Natural killer cell (primary cell): Measurements from ENCODE around the gene CDCA4. TPM values are rescaled to one million over a fixed set of nuclear protein-coding genes. Genes with fewer than 3 reads are reported as not detected.
"Not testable (repeated sequence)": the region's sequence is repeated elsewhere in the genome, so short reads cannot be mapped to it uniquely, and the experiment has no call there.

Source experiments
- ATAC-seq, 3 donors: fragments of 150-1000 bp in 2 of 3; fragments of 200-7000 bp in 1 of 3; cut with Tn5 transposase; 1 replicate in 1 of 3; 2 replicates in 2 of 3; pipeline ENCODE4 v1.10.0; 2021; ENCODE audit warnings: mild to moderate bottlenecking in 2 of 3, moderate library complexity in 2 of 3
- DNase-seq, 2 donors: peaks; one replicate each; pipeline versions ENCODE4 v3.0.0 to v3.0.0-alpha.2; 2013 to 2021; ENCODE audit warnings: mixed read lengths in 1 of 2
- H3K27ac ChIP-seq: one replicate; pipeline ENCODE4 v1.5.1; 2013; ENCODE audit warnings: mild to moderate bottlenecking, low read length
- H3K27me3 ChIP-seq: one replicate; pipeline ENCODE4 v1.6.1; 2013; ENCODE audit warnings: low read length; ENCODE audit not compliant: control insufficient read depth, insufficient read depth
- H3K36me3 ChIP-seq: one replicate; pipeline ENCODE4 v1.6.1; 2013; ENCODE audit warnings: low read length; ENCODE audit not compliant: control insufficient read depth, insufficient read depth
- H3K4me1 ChIP-seq: one replicate; pipeline ENCODE4 v1.6.1; 2013; ENCODE audit warnings: low read length; ENCODE audit not compliant: control insufficient read depth, insufficient read depth
- H3K4me3 ChIP-seq: one replicate; pipeline ENCODE4 v1.5.1; 2013; ENCODE audit warnings: low read length
- H3K9me3 ChIP-seq: one replicate; pipeline ENCODE4 v1.6.1; 2013; ENCODE audit warnings: low read length; ENCODE audit not compliant: control insufficient read depth, insufficient read depth
- H3K27ac Mint-ChIP-seq, 2 donors: one replicate each; pipeline ENCODE4 v1.8.0; 2022; ENCODE audit warnings: mild to moderate bottlenecking in 2 of 2, mixed read lengths in 2 of 2, moderate library complexity in 1 of 2
- H3K27me3 Mint-ChIP-seq, 2 donors: one replicate each; pipeline ENCODE4 v1.8.0; 2022; ENCODE audit warnings: low read depth in 2 of 2, mixed read lengths in 2 of 2
- H3K36me3 Mint-ChIP-seq: one replicate; pipeline ENCODE4 v1.8.0; 2022; ENCODE audit warnings: mixed read lengths
- H3K4me1 Mint-ChIP-seq, 2 donors: one replicate each; pipeline ENCODE4 v1.8.0; 2022; ENCODE audit warnings: mixed read lengths in 2 of 2
- H3K4me3 Mint-ChIP-seq: one replicate; pipeline ENCODE4 v1.8.0; 2022; ENCODE audit warnings: mild to moderate bottlenecking, moderate library complexity, mixed read lengths
- H3K9me3 Mint-ChIP-seq, 2 donors: one replicate each; pipeline ENCODE4 v1.8.0; 2022; ENCODE audit warnings: mixed read lengths in 2 of 2
- CTCF ChIP-seq: fragments of 200-600 bp; IDR thresholded peaks from one replicate; pipeline ENCODE4 v1.8.0; 2022; ENCODE audit warnings: antibody characterized with exemption
- WGBS: methylation state at CpG from one replicate; pipeline ENCODE4 v1.1.7; 2013; ENCODE audit warnings: missing lambda C conversion rate; ENCODE audit not compliant: insufficient coverage; 5-methylcytosine and 5-hydroxymethylcytosine counted together
- intact Hi-C: fragments of 100-400 bp; cut with micrococcal nuclease; formaldehyde crosslinking; loops from one replicate; pipeline ENCODE4 v1.14.2; 2022
- total RNA-seq, 4 donors: library from RNA; stranded (reverse); fragments of 120-200 nt in 1 of 4; gene quantifications; one replicate each; pipeline versions ENCODE4 v1.2.3 to v1.2.4, GENCODE V29; 2013 to 2022

The CDCA4 gene
- total RNA-seq, 3 donors from 2014 or later (not counting 1 experiment from before 2014, with no cell fraction given) = 10.3 to 20.7 (median 16.6) TPM

GRCh38 chr14:105064001-105064400 is 43.1 kb upstream of the CDCA4 start:
- TF ChIP-seq CTCF = no peak
- ATAC-seq (no peak), DNase-seq (peak in 1 of 2 donors; percentile 34)
- no peaks in the 10 kb centered on the region for H3K27me3 Mint-ChIP-seq
- H3K9me3 ChIP-seq = no peaks in the 10 kb centered on the region
- H3K4me1 Mint-ChIP-seq = peaks cover 52 to 76% of the 10 kb centered on the region in 2 donors
- H3K27ac Mint-ChIP-seq = peak overlapping the region; percentile 96
- peak overlapping the region; percentile 94 for H3K4me3 Mint-ChIP-seq
- H3K4me1 ChIP-seq = peaks cover 93% of the 10 kb centered on the region
- no peaks in the 10 kb centered on the region for H3K27me3 ChIP-seq
- intact Hi-C loops = loop anchor here (2.0 kb wide), 1 partner anchor 23 kb away; no protein-coding TSS in a partner anchor
- WGBS = 77% methylated on average over 10 of the region's 10 CpGs
- no peaks in the 10 kb centered on the region for H3K36me3 Mint-ChIP-seq
- peak overlapping the region; percentile 79 for H3K4me3 ChIP-seq
- H3K9me3 Mint-ChIP-seq = no peaks in the 10 kb centered on the region
- no peaks in the 10 kb centered on the region for H3K36me3 ChIP-seq
- H3K27ac ChIP-seq = peak overlapping the region; percentile 99

- H3K36me3 Mint-ChIP-seq, intact Hi-C loops, H3K27me3 Mint-ChIP-seq, H3K4me3 ChIP-seq, H3K36me3 ChIP-seq, H3K27me3 ChIP-seq, H3K9me3 ChIP-seq, H3K9me3 Mint-ChIP-seq, ATAC-seq: not testable (repeated sequence)
- Mint-ChIP-seq H3K27ac (peak overlapping the region; percentile 96), H3K4me1 (peaks cover 52 to 76% of the 10 kb centered on the region in 2 donors), H3K4me3 (peak overlapping the region; percentile 94)
- H3K4me1 ChIP-seq = peaks cover 98% of the 10 kb centered on the region
- peak overlapping the region; percentile 79 for H3K27ac ChIP-seq
- peak in 1 of 2 donors; percentile 32 for DNase-seq
- 57% methylated on average over 10 of the region's 10 CpGs for WGBS
Observed at GRCh38 chr14:105063506-105063905, 42.6 kb upstream of the CDCA4 start.

GRCh38 chr14:105063056-105063455 is 42.2 kb upstream of the CDCA4 start:
- Mint-ChIP-seq H3K36me3 (no peaks in the 10 kb centered on the region), H3K27me3 (no peaks in the 10 kb centered on the region), H3K9me3 (no peaks in the 10 kb centered on the region), H3K4me3 (peak overlapping the region; percentile 86), H3K27ac (peak overlapping the region; percentile 96), H3K4me1 (peaks cover 52 to 76% of the 10 kb centered on the region in 2 donors)
- Histone ChIP-seq H3K4me1 (peaks cover 98% of the 10 kb centered on the region), H3K27me3 (no peaks in the 10 kb centered on the region), H3K9me3 (no peaks in the 10 kb centered on the region), H3K36me3 (no peaks in the 10 kb centered on the region), H3K27ac (peak overlapping the region; percentile 79), H3K4me3 (no peak overlapping the region)
- 71% methylated on average over 10 of the region's 10 CpGs for WGBS
- DNase-seq = no peak
- intact Hi-C loops = no loop called here
- TF ChIP-seq CTCF = no peak
- no peak for ATAC-seq

- Mint-ChIP-seq H3K4me1 (peaks cover 46 to 71% of the 10 kb centered on the region in 2 donors), H3K4me3 (peak overlapping the region; percentile 86), H3K36me3 (no peaks in the 10 kb centered on the region), H3K27me3 (no peaks in the 10 kb centered on the region), H3K27ac (peak overlapping the region; percentile 96), H3K9me3 (no peaks in the 10 kb centered on the region)
- DNase-seq (no peak), ATAC-seq (no peak)
- Histone ChIP-seq H3K4me1 (peaks cover 87% of the 10 kb centered on the region), H3K36me3 (peaks cover 5% of the 10 kb centered on the region), H3K27ac (peak overlapping the region; percentile 79), H3K4me3 (peak overlapping the region; percentile 46), H3K9me3 (no peaks in the 10 kb centered on the region), H3K27me3 (no peaks in the 10 kb centered on the region)
- WGBS = 56% methylated on average over 7 of the region's 7 CpGs
- TF ChIP-seq CTCF = no peak
- intact Hi-C loops = no loop called here
Observed at GRCh38 chr14:105062048-105062433, 41.2 kb upstream of the CDCA4 start.
